AG04450 (cell line): Measurements from ENCODE around the gene FIGNL1. TPM values are rescaled to one million over a fixed set of nuclear protein-coding genes. Genes with fewer than 3 reads are reported as not detected.

ENCODE experiments used
- CTCF ChIA-PET: fragments of 300-600, 350-600 bp; formaldehyde crosslinking; extraction: SDS; loops from one replicate; lab custom pipeline; 2022; ENCODE audit warnings: antibody characterized with exemption, inconsistent platforms; lab: Charles Lee
- POLR2A ChIA-PET: fragments of 350-600 bp; formaldehyde crosslinking; extraction: SDS; loops from one replicate; lab custom pipeline; 2021; ENCODE audit warnings: antibody characterized with exemption, inconsistent platforms; lab: Yijun Ruan, JAX
- DNase-seq: peaks from one replicate; pipeline ENCODE4 v3.0.0-alpha.2; 2011; ENCODE audit warnings: low read depth, low spot score
- H3K27ac ChIP-seq: one replicate; pipeline ENCODE4 v1.5.1; 2012; ENCODE audit warnings: low read depth, low read length, control low read depth
- H3K27me3 ChIP-seq: one replicate; pipeline ENCODE4 v1.6.0; 2012; ENCODE audit warnings: low read length; ENCODE audit not compliant: control insufficient read depth, insufficient read depth
- H3K4me3 ChIP-seq: 2 replicates; pipeline ENCODE4 v1.5.1; 2011; ENCODE audit warnings: mild to moderate bottlenecking, low read depth, low read length, control low read depth
- H3K9me3 ChIP-seq: 2 replicates; pipeline ENCODE4 v1.5.1; 2012; ENCODE audit warnings: low read length; ENCODE audit not compliant: control insufficient read depth, insufficient read depth
- polyA plus RNA-seq: library from polyadenylated mRNA; depleted of rRNA; stranded (reverse); fragments of >200 nt; gene quantifications from 2 replicates; pipeline ENCODE4 v1.2.3, GENCODE V29; 2011; rRNA removed
- small RNA-seq: library from RNA; depleted of rRNA; stranded (forward); fragments of <200 nt; gene quantifications from one replicate; pipeline ENCODE3, GENCODE V24; 2012; ENCODE audit warnings: low read depth; ENCODE audit not compliant: insufficient read length
- TF ChIP-seq, protein P1 (sequence below): IDR thresholded peaks from 2 replicates; pipeline ENCODE4 v1.5.1; 2011; ENCODE audit warnings: low read depth, low read length, control low read depth, inconsistent platforms

Gene FIGNL1
- polyA plus RNA-seq, 1 experiment: 9.5 TPM

DNA sequence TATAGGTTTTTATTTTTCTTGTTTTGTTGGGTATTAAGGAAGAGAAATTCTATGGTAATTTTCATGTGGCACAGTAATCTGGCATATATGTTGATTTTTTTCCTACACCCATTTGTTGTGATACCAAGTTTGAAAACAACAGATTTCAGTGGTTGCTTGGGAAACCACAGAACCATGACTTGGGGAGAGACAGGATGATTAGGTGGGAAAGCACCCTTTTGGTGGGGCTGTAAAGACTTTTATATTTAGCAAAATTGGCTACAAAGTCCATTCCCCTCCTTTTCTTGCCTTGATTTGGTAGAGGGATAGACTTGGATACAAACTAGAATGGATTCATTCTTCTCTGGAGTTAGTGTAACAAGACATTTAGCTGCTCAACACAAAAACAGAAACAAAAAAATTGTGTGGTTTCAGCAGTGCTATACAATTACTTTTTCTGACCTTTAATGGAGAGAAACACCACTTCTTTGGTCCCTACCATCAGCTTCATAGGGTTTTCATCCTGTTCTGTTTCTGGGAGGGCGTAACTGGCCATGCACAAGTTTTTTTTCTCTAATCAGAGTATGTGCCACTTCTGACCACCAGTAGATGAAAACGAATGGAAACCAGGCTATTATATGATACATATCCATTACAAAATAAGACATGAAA is 52.7 kb downstream of the FIGNL1 start:
- no peak for DNase-seq
- TF ChIP-seq, protein P1, sequence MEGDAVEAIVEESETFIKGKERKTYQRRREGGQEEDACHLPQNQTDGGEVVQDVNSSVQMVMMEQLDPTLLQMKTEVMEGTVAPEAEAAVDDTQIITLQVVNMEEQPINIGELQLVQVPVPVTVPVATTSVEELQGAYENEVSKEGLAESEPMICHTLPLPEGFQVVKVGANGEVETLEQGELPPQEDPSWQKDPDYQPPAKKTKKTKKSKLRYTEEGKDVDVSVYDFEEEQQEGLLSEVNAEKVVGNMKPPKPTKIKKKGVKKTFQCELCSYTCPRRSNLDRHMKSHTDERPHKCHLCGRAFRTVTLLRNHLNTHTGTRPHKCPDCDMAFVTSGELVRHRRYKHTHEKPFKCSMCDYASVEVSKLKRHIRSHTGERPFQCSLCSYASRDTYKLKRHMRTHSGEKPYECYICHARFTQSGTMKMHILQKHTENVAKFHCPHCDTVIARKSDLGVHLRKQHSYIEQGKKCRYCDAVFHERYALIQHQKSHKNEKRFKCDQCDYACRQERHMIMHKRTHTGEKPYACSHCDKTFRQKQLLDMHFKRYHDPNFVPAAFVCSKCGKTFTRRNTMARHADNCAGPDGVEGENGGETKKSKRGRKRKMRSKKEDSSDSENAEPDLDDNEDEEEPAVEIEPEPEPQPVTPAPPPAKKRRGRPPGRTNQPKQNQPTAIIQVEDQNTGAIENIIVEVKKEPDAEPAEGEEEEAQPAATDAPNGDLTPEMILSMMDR: no peak
- no peaks in the 10 kb centered on the region; the same call in 1 of the 2 replicates for H3K9me3 ChIP-seq
- H3K27ac ChIP-seq: no peak overlapping the region
- ChIA-PET POLR2A (no interaction called here), CTCF (interaction anchor here (0.9 kb wide), 1 partner anchor 21 kb away, joined by 3 read pairs; no protein-coding TSS in a partner anchor)
- H3K27me3 ChIP-seq: peaks cover 22% of the 10 kb centered on the region
- no peak overlapping the region for H3K4me3 ChIP-seq

DNA sequence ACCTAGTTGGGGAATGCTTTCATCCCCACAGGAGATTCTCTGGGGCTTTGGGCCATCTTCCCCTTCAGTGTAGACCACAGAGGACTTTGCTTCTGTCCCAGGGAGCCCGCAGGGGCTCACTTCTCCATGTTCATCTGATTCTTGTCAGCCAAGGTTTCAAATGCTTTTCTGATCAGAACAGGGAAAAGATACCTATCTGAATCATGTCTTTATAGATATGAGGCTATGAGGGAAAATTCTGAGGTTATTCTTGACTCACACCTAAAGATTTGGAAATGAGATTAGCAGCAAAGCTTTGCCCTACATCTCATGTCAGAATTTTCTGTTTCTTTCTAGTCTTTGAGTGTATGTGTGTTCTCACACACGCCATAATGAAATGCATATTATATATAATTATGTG is 53.3 kb downstream of the FIGNL1 start:
- H3K9me3 ChIP-seq: no peaks in the 10 kb centered on the region; the same call in 1 of the 2 replicates
- ChIA-PET CTCF (no interaction called here), POLR2A (no interaction called here)
- H3K4me3 ChIP-seq: no peak overlapping the region
- no peak overlapping the region for H3K27ac ChIP-seq
- H3K27me3 ChIP-seq: peaks cover 22% of the 10 kb centered on the region
- TF ChIP-seq, protein P1: no peak
- DNase-seq: no peak

DNA sequence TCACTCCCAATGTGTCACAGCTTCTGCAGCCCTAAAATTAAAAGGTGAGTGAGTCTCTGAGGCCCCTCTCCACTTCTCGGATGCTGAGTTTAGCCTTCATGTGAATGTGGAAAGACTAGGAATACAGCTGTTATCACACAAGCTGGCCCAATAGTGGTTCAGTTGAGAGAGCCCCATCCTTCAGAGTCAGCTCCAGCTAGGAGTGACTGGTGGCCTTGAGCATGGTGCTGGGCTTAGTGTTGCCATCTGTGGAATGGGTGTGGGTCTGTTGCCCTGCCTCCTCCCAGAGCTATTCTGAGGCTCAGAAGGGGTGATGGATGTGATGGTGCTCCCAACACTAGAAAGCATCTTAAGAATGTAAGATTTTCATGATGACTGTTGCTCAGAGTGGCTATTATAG is 55.8 kb downstream of the FIGNL1 start:
- POLR2A ChIA-PET: no interaction called here
- Histone ChIP-seq H3K27me3 (peaks cover 14% of the 10 kb centered on the region), H3K27ac (no peak overlapping the region), H3K4me3 (no peak overlapping the region), H3K9me3 (no peaks in the 10 kb centered on the region)
- no peak for DNase-seq
- TF ChIP-seq, protein P1: no peak
- CTCF ChIA-PET: no interaction called here

Small RNAs within 50 kb of the gene (small RNA-seq; reads per million reads assigned to genes)
- not detected for gene RNU6-1091P

Other genes with a start within 250 kb of the FIGNL1 start
- gene IKZF1, start 145.6 kb downstream of the FIGNL1 start, polyA plus RNA-seq: not detected in 2 replicates
- not detected in 2 replicates for gene DDC, start 115.1 kb upstream of the FIGNL1 start, polyA plus RNA-seq